Measurements from ENCODE around the gene UBE2E2.
"Not testable (repeated sequence)": the region's sequence is repeated elsewhere in the genome, so short reads cannot be mapped to it uniquely, and the experiment has no call there.

UBE2E2 gene

DNA sequence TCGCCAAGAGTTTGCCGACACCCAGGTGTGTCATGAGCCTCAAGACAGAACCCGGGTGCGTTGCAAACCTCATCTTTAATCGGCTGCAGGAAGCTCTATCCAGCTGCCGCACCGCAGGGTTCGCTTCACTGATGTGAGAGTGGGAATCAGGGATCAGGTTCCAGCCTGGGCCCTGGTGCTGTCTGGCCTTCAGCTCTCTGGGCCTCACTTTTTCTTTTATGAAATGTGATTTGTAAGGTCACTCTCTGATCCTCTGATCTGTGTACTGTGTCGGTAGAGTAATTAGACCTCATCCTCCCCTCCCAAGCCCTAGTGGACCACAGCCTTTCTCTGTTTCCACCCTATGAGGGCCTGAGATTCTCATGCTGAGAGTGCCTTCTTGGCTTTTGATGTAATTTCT, 399.8 kb downstream of the UBE2E2 start:
- DNase-seq (ENCODE audit: low read depth): no peak
- TF ChIP-seq CTCF (conservative IDR thresholded peaks at IDR 0.05; ENCODE audit: low read depth, low read length): no peak
- H3K4me3 ChIP-seq (ENCODE audit: low read depth, low read length): no peak overlapping the region

GRCh38 chr3:23607184-23607847, 404.2 kb downstream of the UBE2E2 start:
- no peak overlapping the region for H3K4me3 ChIP-seq (ENCODE audit: low read depth, low read length)
- no peak for DNase-seq (ENCODE audit: low read depth)
- TF ChIP-seq CTCF (conservative IDR thresholded peaks at IDR 0.05; ENCODE audit: low read depth, low read length): no peak

DNA sequence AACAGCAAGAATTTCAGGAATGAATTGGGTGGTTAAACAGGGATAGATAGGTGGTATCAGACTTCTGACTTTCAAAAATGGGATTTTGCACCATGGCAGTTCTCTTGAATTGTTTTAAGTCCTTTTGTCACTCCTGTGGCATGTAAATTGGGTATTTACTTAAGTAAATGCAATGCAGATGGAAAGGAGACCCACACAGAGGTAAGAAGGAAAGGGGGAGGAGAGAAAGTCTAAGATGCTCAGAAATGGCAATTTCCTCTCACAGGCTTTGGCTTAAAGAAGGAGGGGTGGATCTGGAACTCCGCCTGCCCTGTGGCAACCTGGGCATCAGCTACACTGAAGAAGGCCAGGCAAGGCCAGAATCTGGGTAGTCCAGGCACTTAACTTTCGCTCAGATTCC, 405.5 kb downstream of the UBE2E2 start:
- H3K4me3 ChIP-seq (ENCODE audit: low read depth, low read length): no peak overlapping the region
- no peak for TF ChIP-seq CTCF (conservative IDR thresholded peaks at IDR 0.05; ENCODE audit: low read depth, low read length)
- no peak for DNase-seq (ENCODE audit: low read depth)

GRCh38 chr3:23611737-23612295, 408.7 kb downstream of the UBE2E2 start:
- peak; percentile 72 for DNase-seq (ENCODE audit: low read depth)
- no peak for TF ChIP-seq CTCF (conservative IDR thresholded peaks at IDR 0.05; ENCODE audit: low read depth, low read length)
- peak overlapping the region; percentile 0 for H3K4me3 ChIP-seq (ENCODE audit: low read depth, low read length)

- DNase-seq (ENCODE audit: low read depth): peak; percentile 63
- H3K4me3 ChIP-seq (ENCODE audit: low read depth, low read length): no peak overlapping the region
- no peak for TF ChIP-seq CTCF (conservative IDR thresholded peaks at IDR 0.05; ENCODE audit: low read depth, low read length)
Measured at GRCh38 chr3:23612296-23612891, 409.3 kb downstream of the UBE2E2 start.

DNA sequence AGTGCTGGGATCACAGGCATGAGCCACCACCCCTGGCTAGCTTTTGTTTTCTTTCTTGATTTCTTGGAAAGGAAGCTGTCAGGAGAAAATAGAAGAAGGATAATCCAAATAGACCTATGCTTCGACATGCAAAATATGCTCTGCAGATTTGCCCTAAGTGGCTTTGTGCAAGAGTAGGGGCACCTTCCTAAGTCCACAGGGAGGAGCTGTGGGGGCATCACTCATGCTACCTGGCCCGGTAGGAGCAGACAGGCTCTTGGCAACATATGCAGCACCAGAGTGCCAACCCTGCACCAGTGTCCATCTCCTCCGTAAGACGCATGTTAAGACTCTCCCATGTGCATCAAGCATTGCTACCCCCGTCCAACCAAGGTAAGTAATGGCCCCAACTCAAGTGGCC, 411.9 kb downstream of the UBE2E2 start:
- no peak for DNase-seq (ENCODE audit: low read depth)
- no peak overlapping the region for H3K4me3 ChIP-seq (ENCODE audit: low read depth, low read length)
- no peak for TF ChIP-seq CTCF (conservative IDR thresholded peaks at IDR 0.05; ENCODE audit: low read depth, low read length)

DNA sequence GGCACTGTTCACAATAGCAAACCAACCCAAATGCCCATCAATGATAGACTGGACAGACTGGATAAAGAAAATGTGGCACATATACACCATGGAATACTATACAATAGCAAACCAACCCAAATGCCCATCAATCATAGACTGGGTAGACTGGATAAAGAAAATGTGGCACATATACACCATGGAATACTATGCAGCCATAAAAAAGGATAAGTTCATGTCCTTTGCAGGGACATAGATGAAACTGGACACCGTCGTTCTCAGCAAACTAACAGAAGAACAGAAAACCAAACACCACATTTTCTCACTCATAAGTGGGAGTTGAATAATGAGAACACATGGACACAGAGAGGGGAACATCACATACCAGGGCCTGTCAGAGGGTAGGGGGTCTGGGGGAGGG, 415.3 kb downstream of the UBE2E2 start:
- DNase-seq (ENCODE audit: low read depth); H3K4me3 ChIP-seq (ENCODE audit: low read depth, low read length): not testable (repeated sequence)

Data from choroid plexus epithelial cell (primary cell).